Measurements from ENCODE around the gene PER1. TPM values are rescaled to one million over a fixed set of nuclear protein-coding genes. Genes with fewer than 3 reads are reported as not detected.

The PER1 gene
- total and polyA plus RNA-seq, 2 of the 8 experiments (the other 6 are each of a cell fraction or from before 2014, with no cell fraction given): 9.6 to 38.0 TPM

DNA sequence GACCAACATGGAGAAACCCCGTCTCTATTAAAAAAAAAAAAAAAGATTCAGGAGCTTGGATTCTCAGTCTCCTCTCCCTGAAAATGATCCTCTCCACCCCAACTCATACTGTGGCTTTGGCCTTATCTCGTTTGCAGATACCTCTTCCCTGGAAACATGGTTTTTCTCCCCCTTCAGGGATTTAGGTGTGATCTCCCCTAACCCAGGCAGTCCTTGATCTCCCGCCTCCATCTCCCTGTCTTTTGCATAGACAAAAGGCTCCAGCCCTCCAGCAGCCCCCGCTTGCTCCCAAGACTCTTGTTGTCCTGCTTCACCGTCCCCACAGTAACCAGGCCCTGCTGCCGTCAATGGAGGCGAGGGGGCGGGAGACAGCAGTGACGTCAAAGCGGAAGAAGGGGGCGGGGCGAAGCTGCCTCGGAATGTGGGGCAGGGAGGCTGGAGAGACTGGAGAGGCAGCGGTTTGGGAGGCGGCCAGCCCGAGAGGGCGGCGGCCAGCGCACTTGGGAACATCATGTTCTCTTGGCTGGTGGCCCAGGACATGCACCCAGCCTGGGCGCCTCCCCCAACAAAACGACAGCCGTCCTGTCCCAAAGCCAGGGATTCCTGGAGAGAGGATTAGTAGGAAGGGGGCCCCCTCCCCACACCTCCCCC, 1.9 kb upstream of the PER1 start (continued):
- TF ChIP-seq NANOG (IDR thresholded peaks at IDR 0.05; ENCODE audit: insufficient read depth, low read depth, low read length, poor library complexity, severe bottlenecking) (no peak), EZH2 (IDR thresholded peaks at IDR 0.05; ENCODE audit: low read depth, low read length, severe bottlenecking) (no peak), TCF12 (IDR thresholded peaks at IDR 0.05; ENCODE audit: low read depth, low read length) (no peak), TAF1 (IDR thresholded peaks at IDR 0.05; ENCODE audit: low read depth, low read length) (peak; percentile 80), KDM4A (IDR thresholded peaks at IDR 0.05; ENCODE audit: low read depth, low read length, severe bottlenecking) (peak; percentile 32), JUND (IDR thresholded peaks at IDR 0.05; ENCODE audit: low read length) (peak; percentile 40; the same call in 1 of the 2 replicates), SP2 (IDR thresholded peaks at IDR 0.05; ENCODE audit: low read length) (no peak), POU5F1 (IDR thresholded peaks at IDR 0.05; ENCODE audit: low read depth, low read length) (no peak), RAD21 (IDR thresholded peaks at IDR 0.05 in 1 of 2, conservative IDR thresholded peaks at IDR 0.05 in 1 of 2; ENCODE audit: low read depth in 2 of 2, low read length in 2 of 2) (no peak; a peak in 1 of 4 replicates), EGR1 (IDR thresholded peaks at IDR 0.05; ENCODE audit: borderline replicate concordance, low read depth, low read length) (peak; percentile 86), SRF (IDR thresholded peaks at IDR 0.05; ENCODE audit: low read depth, low read length) (no peak), HDAC2 (IDR thresholded peaks at IDR 0.05; ENCODE audit: borderline replicate concordance in 1 of 2, low read depth in 2 of 2, low read length in 2 of 2) (0 out of 4 replicates have a peak, but pooled peaks of 1 of the 2 experiments have one; percentile 28), SIX5 (IDR thresholded peaks at IDR 0.05; ENCODE audit: low read depth, low read length) (no peak), NRF1 (IDR thresholded peaks at IDR 0.05; ENCODE audit: low read depth, low read length) (no peak), CREB1 (IDR thresholded peaks at IDR 0.05) (peak; percentile 94), BRCA1 (IDR thresholded peaks at IDR 0.05; ENCODE audit: low read depth, low read length) (no peak), CHD2 (IDR thresholded peaks at IDR 0.05; ENCODE audit: low read length) (no peak), RNF2 (IDR thresholded peaks at IDR 0.05; ENCODE audit: borderline replicate concordance, low read depth, low read length, missing control alignments, poor library complexity, severe bottlenecking) (no peak), YY1 (IDR thresholded peaks at IDR 0.05; ENCODE audit: low read depth, low read length) (peak; percentile 75; the same call in 1 of the 2 replicates), GTF2F1 (IDR thresholded peaks at IDR 0.05; ENCODE audit: borderline replicate concordance, low read depth, low read length) (no peak), TEAD4 (IDR thresholded peaks at IDR 0.05; ENCODE audit: low read depth, low read length) (peak; percentile 98), ASH2L (IDR thresholded peaks at IDR 0.05; ENCODE audit: low read length) (peak; percentile 73)
- TF ChIP-seq, protein P1, sequence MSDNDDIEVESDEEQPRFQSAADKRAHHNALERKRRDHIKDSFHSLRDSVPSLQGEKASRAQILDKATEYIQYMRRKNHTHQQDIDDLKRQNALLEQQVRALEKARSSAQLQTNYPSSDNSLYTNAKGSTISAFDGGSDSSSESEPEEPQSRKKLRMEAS (IDR thresholded peaks at IDR 0.05): peak; percentile 49
- TF ChIP-seq, protein P2, sequence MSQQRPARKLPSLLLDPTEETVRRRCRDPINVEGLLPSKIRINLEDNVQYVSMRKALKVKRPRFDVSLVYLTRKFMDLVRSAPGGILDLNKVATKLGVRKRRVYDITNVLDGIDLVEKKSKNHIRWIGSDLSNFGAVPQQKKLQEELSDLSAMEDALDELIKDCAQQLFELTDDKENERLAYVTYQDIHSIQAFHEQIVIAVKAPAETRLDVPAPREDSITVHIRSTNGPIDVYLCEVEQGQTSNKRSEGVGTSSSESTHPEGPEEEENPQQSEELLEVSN (IDR thresholded peaks at IDR 0.05): peak; percentile 32; the same call in 1 of the 2 replicates

All from H1 (cell line).